Measurements from ENCODE around the gene DTL. TPM values are rescaled to one million over a fixed set of nuclear protein-coding genes. Genes with fewer than 3 reads are reported as not detected.

The DTL gene
- polyA plus RNA-seq, 1 experiment, result 8.3 TPM

GRCh38 chr1:212133319-212133718, 97.8 kb downstream of the DTL start:
- CTCF ChIA-PET, result interaction anchor here (1.0 kb wide), 1 partner anchor 8 kb away, joined by 4 read pairs; no protein-coding TSS in a partner anchor
- no peaks in the 10 kb centered on the region for H3K27me3 ChIP-seq (ENCODE audit: control insufficient read depth, insufficient read depth, low read length)
- POLR2A ChIA-PET, result no interaction called here
- no peak for TF ChIP-seq CTCF (IDR thresholded peaks at IDR 0.05; ENCODE audit: insufficient read depth, low read depth, low read length)
- DNase-seq (ENCODE audit: low read depth), result no peak
- no peak overlapping the region for H3K4me3 ChIP-seq (ENCODE audit: low read depth, low read length)
- no peaks in the 10 kb centered on the region for H3K36me3 ChIP-seq (ENCODE audit: control insufficient read depth, insufficient read depth, low read length)

GRCh38 chr1:212135166-212135565, 99.6 kb downstream of the DTL start:
- POLR2A ChIA-PET, result no interaction called here
- no peak overlapping the region for H3K4me3 ChIP-seq (ENCODE audit: low read depth, low read length)
- no peak for TF ChIP-seq CTCF (IDR thresholded peaks at IDR 0.05; ENCODE audit: insufficient read depth, low read depth, low read length)
- no peak for DNase-seq (ENCODE audit: low read depth)
- CTCF ChIA-PET, result no interaction called here
- H3K27me3 ChIP-seq (ENCODE audit: control insufficient read depth, insufficient read depth, low read length), result no peaks in the 10 kb centered on the region
- H3K36me3 ChIP-seq (ENCODE audit: control insufficient read depth, insufficient read depth, low read length), result no peaks in the 10 kb centered on the region

- H3K36me3 ChIP-seq (ENCODE audit: control insufficient read depth, insufficient read depth, low read length), result no peaks in the 10 kb centered on the region
- POLR2A ChIA-PET, result no interaction called here
- no peak for TF ChIP-seq CTCF (IDR thresholded peaks at IDR 0.05; ENCODE audit: insufficient read depth, low read depth, low read length)
- no peaks in the 10 kb centered on the region for H3K27me3 ChIP-seq (ENCODE audit: control insufficient read depth, insufficient read depth, low read length)
- CTCF ChIA-PET, result no interaction called here
- no peak overlapping the region for H3K4me3 ChIP-seq (ENCODE audit: low read depth, low read length)
- DNase-seq (ENCODE audit: low read depth), result no peak
Observed at GRCh38 chr1:212137854-212138253, 102.3 kb downstream of the DTL start.

- Histone ChIP-seq H3K27me3 (ENCODE audit: control insufficient read depth, insufficient read depth, low read length) (no peaks in the 10 kb centered on the region), H3K36me3 (ENCODE audit: control insufficient read depth, insufficient read depth, low read length) (no peaks in the 10 kb centered on the region), H3K4me3 (ENCODE audit: low read depth, low read length) (no peak overlapping the region)
- TF ChIP-seq CTCF (IDR thresholded peaks at IDR 0.05; ENCODE audit: insufficient read depth, low read depth, low read length), result no peak
- POLR2A ChIA-PET, result no interaction called here
- DNase-seq (ENCODE audit: low read depth), result no peak
- CTCF ChIA-PET, result no interaction called here
Observed at GRCh38 chr1:212138457-212138856, 102.9 kb downstream of the DTL start.

GRCh38 chr1:212139526-212140135, 104.1 kb downstream of the DTL start:
- CTCF ChIA-PET, result no interaction called here
- TF ChIP-seq CTCF (IDR thresholded peaks at IDR 0.05; ENCODE audit: insufficient read depth, low read depth, low read length), result no peak
- H3K36me3 ChIP-seq (ENCODE audit: control insufficient read depth, insufficient read depth, low read length), result no peaks in the 10 kb centered on the region
- no peak overlapping the region for H3K4me3 ChIP-seq (ENCODE audit: low read depth, low read length)
- DNase-seq (ENCODE audit: low read depth), result no peak
- POLR2A ChIA-PET, result no interaction called here
- no peaks in the 10 kb centered on the region for H3K27me3 ChIP-seq (ENCODE audit: control insufficient read depth, insufficient read depth, low read length)

Measured in BJ (cell line).